ENCODE measurements around the gene HPGD.

The HPGD gene

GRCh38 chr4:174522183-174523024, at the start of gene HPGD:
HPGD (minus strand) TSS chr4:174522488; CDS start chr4:174522451, 37 bp downstream.
- DNase-seq = peak; percentile 3

DNA sequence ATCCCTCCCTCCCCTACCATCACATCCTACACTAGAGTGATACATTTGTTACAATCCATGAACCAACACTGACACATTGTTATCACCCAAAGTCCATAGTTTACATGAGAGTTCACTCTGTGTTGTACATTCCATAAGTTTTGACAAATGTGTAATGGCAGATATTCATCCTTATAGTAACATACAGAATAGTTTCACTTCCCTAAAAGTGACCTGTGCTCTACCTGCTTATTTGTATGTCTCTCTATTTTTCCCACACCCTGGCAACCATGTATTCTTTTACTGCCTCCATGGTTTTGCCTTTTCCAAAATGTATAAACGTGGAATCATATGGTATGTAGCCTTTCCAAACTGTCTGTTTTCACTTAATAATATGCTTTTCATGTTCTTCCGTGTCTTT, 42.2 kb upstream of the HPGD start:
- DNase-seq = no peak

GRCh38 chr4:174563399-174563798, 41.1 kb upstream of the HPGD start:
- DNase-seq = no peak

DNA sequence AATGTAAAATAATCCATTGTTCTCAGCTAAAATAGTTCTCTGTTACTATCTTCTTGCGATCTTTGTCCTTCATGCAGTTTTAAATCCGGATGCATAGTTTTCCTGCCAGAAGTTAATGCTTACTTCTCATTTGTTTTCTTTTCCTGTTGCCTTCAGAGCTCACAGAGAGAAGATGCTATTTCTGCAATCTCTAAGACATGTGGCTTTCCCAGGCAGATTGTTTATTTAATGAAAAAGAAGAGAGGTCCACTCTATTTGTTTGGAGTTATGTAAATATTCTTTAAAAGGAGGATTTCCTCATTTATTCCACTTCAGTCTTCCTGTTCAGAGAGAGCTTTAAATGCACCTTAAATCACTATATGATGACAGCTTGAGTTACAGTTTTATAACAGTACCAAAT, 39.3 kb upstream of the HPGD start:
- DNase-seq = peak; percentile 33

GRCh38 chr4:174559894-174560293, 37.6 kb upstream of the HPGD start:
- no peak for DNase-seq

- DNase-seq = no peak
These were observed 33.7 kb upstream of the HPGD start for GRCh38 chr4:174555789-174556630.

DNA sequence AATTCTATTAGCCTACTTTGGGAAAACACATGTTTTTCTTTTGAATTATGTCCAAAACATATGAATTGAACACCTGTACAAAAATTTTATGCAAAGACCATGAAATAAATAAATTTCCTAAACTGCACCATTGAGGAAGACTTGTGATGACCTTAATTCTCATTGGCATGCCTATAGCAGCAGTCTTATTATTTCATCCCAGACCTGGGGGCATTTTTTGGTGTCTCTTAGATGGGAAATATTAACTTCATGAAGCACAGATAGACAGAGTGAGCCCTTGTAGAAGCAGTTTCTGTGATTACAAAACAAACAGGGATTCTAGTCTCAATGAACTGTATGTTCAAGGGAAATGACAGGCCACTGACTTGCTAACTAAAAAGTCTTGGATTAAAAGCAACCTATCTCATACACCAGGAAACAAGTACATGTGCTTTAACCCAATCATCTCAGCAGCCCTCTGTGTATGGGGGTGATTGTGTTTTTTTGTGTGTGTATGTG, 32.0 kb upstream of the HPGD start:
- no peak for DNase-seq

- peak; percentile 68 for DNase-seq
These were observed 31.5 kb upstream of the HPGD start for GRCh38 chr4:174553828-174554227.

- DNase-seq = no peak
These were observed 30.7 kb upstream of the HPGD start for GRCh38 chr4:174553031-174553430.

DNA sequence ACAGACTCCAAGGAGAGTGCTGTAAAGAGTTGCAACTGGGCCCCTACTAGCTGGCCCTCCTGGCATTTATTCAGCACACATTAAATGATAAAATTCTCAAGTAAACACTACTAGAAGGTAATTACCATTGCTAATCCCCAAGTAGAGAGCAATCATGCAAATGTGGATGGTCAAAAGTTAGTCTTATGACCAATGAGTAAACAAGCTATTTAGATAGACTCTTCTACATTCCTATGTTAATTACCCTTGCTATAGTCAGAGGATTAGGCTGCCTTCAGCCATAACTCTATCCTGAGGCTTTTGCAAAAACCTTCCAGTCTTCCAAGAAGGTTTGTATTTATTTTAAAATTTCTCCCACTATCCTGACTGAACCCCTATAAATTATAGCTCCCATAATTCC, 28.3 kb upstream of the HPGD start:
- DNase-seq = no peak

- DNase-seq = peak; percentile 80
These were observed 27.4 kb upstream of the HPGD start for GRCh38 chr4:174549721-174550120.

- DNase-seq = no peak
These were observed 23.0 kb upstream of the HPGD start for GRCh38 chr4:174545268-174545667.

- no peak for DNase-seq
These were observed 22.2 kb upstream of the HPGD start for GRCh38 chr4:174544496-174544895.

DNA sequence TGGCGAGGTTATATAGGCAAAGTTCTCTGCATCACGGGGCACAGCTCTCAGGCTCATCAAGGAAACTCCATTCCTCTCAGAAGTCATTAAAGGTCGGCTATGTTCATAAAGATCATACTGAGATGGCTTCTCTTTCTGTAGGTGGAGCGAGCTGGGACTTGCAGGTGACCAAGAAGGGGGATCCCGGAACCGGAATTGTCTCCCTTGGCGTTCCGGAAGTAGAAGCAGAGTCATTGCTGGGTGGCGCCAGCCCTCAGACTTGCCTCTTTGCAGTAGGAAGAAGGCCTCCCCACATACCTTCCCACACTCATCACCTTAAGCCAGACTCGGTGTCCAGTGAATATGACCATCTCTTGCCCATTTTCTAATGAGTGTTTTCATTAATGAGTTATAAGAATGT, 17.9 kb upstream of the HPGD start:
- DNase-seq = no peak

DNA sequence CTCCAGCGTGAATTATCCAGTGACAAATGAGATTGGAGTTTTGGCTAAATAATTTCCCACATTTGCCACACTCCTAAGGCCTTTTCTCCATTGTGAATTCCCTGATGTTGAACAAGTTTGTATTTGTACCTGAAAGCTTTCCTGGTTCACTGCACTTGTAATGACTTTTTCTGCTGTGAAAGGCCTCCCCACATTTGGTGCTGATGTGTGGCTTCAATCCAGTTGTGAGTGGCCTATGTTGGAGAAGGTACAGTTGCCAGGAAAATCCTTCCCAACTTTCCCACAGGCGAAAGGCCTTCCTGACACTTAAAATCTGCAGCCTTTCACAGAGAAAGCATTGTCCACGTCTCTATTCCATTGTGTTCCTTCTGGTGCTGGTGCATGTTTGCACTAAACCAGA, 17.3 kb upstream of the HPGD start:
- no peak for DNase-seq

GRCh38 chr4:174538876-174539250, 16.6 kb upstream of the HPGD start:
- DNase-seq = no peak

DNA sequence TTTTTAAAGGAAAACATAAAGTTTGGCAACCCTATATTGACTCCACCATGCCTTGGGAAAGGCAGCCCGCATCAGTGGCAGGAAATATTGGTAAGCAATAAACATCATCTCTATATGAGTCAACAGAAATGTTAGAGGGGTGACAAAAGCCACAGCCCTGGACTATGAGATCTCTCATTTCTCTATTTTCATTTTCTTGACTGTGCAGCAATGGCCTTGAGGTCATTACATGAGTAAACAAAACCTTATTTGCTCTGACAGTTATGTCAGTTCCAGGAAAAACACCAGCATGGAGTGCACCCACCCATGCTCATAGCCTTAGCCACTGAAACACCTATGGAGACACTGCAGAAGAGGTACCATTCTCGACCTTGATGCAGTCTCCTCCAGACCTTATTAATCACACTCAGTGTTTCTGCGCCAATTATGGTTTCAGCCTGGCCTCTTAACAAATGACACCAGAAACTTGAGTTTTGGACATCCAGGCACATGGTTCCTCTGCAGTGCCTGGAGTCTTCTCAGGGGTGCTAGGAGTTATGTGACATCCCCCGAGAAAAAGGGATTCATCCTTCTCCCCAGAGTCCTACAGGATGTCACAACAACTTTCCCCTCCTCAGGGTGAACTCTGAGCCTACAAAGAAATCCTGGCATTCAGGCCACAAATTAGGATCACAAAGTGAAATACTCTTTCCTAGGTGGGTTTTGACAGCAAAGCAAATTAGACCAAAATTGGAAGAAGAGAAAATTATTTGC, 16.0 kb upstream of the HPGD start:
- no peak for DNase-seq

DNA sequence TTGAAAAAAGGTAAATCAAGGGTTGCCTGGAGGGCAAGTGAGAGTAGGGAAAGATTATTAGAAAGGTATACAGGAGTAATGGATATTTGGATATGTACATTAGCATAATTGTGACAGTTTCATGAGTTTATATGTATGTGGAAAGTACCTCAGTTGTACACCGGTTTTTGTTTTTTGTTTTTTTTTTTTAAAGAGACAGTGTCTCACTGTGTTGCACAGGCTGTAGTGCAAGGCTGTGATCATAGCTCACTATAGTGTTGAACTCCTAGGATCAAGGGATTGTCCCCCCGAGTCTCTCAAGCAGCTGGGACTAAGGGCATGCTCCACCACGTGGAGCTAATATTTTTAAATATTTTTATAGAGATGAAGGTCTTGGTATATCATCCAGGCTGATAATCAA, 15.3 kb upstream of the HPGD start:
- no peak for DNase-seq

DNA sequence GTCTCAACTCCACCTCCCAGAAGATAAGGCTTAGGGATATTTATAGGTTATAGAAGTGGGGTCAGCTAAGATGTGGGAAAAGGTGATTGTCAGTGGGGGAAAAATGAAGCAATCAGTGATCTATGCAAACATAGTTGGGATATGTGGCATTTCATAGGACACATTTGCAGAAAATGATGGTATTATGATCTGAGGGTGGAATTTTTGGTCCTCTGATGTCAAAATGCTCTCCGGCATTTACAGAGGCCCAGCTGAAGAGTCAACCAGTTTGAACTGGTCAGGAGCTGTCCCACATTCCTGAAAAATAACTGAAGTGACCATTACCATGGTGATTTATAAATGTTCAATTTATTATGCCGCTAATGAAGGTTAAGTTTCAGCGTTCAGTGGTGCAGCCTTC, 12.2 kb upstream of the HPGD start:
- no peak for DNase-seq

GRCh38 chr4:174532445-174532844, 10.2 kb upstream of the HPGD start:
- no peak for DNase-seq

- DNase-seq = no peak
These were observed 9.2 kb upstream of the HPGD start for GRCh38 chr4:174531486-174531885.

GRCh38 chr4:174528226-174528625, 5.9 kb upstream of the HPGD start:
- no peak for DNase-seq

DNA sequence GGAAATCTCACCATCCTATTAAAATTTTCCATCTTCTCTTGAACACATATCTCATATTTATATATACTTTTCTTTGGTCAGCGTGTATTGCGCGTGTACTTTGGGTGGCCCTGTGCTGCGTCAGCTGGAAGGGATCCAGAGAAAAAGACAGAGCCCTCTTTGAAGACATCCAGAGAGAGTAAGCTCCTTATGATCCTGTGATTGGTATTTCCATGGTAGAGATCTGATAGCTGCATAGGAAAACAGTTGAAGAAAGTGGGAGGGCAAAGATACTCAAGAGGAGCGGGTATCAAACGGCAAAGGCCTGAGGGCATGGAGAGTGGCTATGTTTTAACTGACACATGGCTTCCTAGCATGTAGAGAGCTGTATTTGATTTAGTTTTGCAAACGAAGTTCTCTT, 4.4 kb upstream of the HPGD start:
- DNase-seq = no peak
